C4-2B (cell line): ENCODE data around the gene MOV10.

Experiments
- H3K27ac ChIP-seq: fragments of 450-650 bp; 2 replicates; pipeline ENCODE4 v1.5.1; 2017
- ZFX ChIP-seq: fragments of 450-650 bp; IDR thresholded peaks from 2 replicates; pipeline ENCODE4 v1.6.1; 2017
- TF ChIP-seq, protein P1 (sequence below): fragments of 450-650 bp; conservative IDR thresholded peaks from 2 replicates; pipeline ENCODE4 v1.5.1; 2017; ENCODE audit warnings: mild to moderate bottlenecking

The MOV10 gene

DNA sequence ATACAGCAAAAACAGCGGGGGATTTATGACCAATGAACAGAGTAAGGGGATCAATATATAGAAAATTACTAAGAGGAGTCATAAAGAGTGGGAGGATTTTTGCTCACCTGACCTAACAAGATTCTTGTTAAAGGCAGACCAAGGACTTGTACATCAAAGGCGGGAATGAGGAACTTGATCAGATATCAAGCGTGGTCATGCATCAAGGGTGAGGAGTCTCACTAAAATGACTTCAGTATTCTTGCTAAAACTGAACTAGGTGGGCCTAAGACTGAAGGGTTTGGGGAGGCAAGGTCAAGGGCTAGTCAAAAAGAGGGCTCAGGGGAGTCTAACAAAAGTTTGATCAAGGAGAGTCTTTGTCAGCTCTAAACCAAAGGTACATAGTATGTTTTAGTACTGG is 2.1 kb downstream of the MOV10 start:
- TF ChIP-seq, protein P1, sequence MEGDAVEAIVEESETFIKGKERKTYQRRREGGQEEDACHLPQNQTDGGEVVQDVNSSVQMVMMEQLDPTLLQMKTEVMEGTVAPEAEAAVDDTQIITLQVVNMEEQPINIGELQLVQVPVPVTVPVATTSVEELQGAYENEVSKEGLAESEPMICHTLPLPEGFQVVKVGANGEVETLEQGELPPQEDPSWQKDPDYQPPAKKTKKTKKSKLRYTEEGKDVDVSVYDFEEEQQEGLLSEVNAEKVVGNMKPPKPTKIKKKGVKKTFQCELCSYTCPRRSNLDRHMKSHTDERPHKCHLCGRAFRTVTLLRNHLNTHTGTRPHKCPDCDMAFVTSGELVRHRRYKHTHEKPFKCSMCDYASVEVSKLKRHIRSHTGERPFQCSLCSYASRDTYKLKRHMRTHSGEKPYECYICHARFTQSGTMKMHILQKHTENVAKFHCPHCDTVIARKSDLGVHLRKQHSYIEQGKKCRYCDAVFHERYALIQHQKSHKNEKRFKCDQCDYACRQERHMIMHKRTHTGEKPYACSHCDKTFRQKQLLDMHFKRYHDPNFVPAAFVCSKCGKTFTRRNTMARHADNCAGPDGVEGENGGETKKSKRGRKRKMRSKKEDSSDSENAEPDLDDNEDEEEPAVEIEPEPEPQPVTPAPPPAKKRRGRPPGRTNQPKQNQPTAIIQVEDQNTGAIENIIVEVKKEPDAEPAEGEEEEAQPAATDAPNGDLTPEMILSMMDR: no peak
- TF ChIP-seq ZFX: no peak
- H3K27ac ChIP-seq: no peak overlapping the region

DNA sequence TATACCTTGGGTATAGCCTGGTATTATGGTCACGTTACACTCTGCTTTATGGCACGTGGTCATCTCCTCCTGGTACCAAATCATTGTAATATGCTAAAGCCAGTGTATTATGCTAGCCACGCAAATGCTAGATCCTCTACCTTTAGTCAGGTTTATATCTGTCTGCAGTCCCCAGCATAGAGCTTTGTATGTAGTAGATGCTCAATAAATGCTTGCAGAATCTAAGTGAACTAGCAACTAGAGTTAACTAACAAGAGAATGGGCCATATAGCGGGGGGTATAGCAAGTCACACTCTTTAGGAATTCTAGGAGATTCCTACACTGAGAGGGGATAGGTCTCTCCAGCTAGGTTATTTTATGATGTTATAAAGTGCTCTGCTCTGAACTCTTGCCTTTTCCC is 3.0 kb downstream of the MOV10 start:
- no peak for TF ChIP-seq ZFX
- TF ChIP-seq, protein P1: no peak
- no peak overlapping the region for H3K27ac ChIP-seq

DNA sequence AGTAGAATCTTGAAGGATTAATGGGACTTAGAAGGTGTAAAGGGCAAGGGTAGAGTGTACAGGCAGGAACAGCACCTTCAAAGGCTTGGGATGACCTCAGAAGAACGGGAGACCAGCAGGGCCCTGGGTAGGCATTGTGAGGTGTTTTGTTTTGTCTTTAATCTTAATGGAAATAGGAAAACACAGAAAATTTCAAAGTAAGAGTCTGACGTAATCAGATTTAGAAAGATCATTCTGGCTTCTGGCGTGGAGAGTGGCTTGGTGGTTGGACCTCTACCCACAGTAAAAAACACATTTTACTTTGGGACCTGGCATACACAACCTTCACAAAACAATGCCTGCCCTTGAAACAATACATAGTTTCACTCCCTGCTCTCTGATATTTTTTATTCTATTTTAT is 4.1 kb downstream of the MOV10 start:
- H3K27ac ChIP-seq: no peak overlapping the region
- TF ChIP-seq ZFX: no peak
- TF ChIP-seq, protein P1: no peak

DNA sequence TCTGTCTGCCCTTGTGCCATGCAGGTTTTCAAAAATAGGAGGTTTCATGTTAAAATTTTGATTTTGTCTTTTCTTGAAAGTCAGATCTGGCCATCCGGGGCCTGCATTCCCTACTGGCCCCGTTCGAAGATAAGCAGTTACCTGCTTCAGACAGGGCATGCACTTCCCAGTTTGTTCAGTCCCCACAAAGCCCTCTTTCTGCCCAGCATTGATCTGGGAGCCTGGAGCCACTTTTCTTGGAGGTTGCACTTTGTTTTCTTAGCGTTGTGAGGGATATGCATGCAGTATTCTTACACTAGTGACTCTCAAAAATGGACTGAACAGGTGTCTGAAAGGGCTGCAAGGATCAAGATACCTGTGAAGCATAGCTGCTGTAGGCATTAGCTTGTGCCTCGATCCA is 11.5 kb downstream of the MOV10 start:
- H3K27ac ChIP-seq: no peak overlapping the region
- no peak for TF ChIP-seq ZFX
- TF ChIP-seq, protein P1: no peak

DNA sequence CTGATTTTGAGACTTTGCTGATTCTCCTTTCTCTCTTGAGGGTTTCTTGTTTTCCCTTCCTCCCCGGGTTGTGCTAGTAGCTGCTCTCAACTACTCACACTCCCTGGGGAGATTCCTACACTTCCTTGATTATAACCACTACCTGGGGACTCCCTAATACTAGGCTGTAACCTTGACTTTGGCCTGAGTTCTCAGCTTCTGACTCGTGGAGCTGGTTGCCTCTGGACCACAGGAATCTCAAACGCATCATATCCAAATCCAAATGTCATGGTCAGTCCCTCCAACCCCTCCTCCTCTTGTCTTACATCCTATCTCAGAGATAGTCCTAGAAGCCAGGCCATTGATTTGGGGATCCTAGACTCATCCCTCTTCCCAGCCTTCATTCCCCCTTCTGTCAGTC is 12.0 kb downstream of the MOV10 start:
- no peak overlapping the region for H3K27ac ChIP-seq
- TF ChIP-seq, protein P1: no peak
- no peak for TF ChIP-seq ZFX

DNA sequence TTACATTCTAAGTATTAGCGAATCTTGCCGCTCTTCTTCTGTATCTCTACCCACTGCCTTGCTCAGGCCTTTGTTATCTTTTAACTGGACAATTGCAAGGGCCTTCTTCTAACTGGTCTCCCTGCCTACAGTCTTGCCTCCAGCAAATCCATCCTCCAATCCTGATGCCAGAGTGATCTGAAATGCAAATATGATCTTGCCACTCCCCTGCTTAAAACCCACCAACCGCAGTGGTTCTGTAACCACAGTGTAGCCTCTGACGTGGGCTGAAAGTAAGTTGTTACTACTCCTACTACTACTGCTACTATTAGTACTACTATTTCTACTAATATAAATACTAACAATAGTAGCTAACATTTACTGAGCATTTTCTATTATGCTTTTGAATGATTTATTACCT is 12.4 kb downstream of the MOV10 start:
- no peak overlapping the region for H3K27ac ChIP-seq
- TF ChIP-seq, protein P1: no peak
- no peak for TF ChIP-seq ZFX

DNA sequence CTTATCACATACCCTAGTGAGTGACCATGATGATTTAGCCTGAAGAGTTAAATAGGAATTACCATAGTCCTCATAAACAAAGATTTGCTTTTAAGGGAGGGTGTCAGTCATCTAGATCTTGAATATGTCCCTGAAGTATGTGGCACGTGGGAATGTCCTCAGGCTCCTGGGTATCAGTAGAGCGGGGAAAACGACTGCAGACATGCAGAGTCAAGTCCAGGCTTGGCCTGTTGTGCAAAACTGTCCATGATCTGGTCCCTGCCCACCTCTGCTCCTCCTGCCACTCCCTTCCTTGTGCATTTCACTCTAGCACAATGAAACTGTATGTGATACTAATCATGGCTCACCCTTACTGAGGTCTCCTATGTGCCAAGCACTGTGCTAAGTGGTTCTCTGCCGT is 12.9 kb downstream of the MOV10 start:
- peak overlapping the region; percentile 72 for H3K27ac ChIP-seq

More for the DNA sequence above, 12.9 kb downstream of the MOV10 start:
- no peak for TF ChIP-seq ZFX
- TF ChIP-seq, protein P1: no peak
